ENCODE results near the gene MAP4K4.
"Not testable (repeated sequence)": the region's sequence is repeated elsewhere in the genome, so short reads cannot be mapped to it uniquely, and the experiment has no call there.

MAP4K4 gene

DNA sequence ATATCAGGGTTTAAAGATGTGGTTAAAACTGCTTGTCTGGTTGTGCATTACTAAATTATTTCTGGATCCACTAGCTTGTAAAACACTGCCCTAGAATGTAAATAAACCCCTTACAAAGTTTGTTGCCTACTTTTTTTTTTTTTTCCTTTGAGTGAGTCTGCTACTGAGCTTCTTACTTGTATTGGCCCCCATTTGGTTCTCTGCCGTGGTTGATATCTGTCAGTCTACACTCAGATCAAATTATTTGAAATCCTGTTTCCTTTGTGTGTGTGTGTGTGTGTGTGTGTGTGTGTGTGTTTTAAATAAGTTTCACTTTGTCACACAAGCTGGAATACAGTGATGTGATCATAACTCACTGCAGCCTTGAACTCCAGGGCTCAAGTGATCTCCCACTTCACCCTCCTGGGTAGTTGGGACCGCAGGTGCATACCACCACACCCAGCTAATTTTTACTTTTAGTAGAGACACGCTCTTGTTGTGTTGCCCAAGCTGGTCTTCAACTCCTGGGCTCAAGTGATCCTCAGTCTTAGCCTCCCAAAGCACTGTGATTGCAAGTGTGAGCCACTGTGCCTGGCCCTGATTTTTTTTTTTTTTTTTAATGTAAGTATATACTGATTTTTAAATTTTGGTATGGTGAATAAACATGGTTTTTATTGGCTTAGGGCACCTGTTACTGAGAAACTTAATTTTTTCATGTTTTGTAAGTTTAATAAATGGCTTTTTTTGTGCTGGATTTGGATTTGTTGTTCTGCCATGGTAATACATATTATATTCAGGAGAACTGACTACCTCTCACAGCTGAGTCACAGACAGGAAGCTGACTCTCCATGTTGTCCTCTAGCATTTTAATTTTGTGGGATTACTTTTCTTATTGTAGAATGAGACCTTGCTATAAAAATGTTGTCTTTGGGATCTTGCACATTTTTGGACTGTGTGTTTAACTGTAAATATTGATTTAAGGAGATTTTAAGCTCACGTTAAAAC lies 48.5 kb downstream of the MAP4K4 start:
- DNase-seq: no peak

DNA sequence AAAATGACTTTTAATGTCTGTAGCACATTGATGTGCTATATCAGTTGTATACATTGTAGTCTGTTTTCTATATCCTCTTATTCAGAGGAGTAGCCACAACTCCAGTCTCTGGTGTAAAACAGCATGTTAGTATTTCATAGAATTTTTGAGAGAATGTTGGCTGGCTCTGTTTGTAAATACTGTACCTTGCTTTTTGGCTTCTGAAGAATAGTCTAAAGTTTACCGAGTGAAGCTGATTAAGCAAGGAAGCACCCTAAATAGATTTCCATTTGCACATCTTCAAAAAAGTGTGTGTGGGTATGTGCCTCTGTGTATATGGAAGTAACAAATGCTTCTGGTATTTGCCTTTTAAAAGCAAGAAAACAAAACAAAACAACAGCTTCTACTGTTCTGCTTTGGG lies 50.5 kb downstream of the MAP4K4 start:
- DNase-seq: no peak

DNA sequence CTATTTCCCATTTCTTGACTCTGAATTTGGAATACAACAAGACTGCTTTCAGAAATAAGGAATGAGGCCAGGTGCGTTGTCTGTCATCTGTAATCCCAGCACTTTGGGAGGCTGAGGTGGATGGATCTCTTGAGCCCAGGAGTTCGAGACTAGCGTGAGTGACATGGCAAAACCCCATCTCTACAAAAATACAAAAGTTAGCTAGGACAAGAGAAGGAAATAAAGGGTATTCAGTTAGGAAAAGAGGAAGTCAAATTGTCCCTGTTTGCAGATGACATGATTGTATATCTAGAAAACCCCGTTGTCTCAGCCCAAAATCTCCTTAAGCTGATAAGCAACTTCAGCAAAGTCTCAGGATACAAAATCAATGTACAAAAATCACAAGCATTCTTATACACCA lies 51.0 kb downstream of the MAP4K4 start:
- not testable (repeated sequence) for DNase-seq

DNA sequence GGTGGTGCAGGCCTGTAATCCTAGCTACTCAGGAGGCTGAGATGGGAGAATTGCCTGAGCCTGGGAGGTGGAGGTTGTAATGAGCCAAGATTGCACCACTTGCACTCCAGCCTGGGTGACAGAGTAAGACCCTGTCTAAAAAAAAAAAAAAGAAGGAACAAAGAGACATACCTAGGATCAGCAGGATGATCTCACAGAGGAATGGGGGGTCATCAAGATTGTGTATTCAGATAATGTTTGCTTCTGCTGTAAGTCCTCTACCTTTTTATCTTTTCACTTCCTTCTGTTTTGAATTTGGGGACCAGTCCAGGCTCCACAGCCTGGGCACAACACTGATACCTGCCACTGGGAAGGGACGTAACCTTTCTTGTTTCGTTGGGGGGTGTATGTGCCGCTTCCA lies 53.2 kb downstream of the MAP4K4 start:
- no peak for DNase-seq

DNA sequence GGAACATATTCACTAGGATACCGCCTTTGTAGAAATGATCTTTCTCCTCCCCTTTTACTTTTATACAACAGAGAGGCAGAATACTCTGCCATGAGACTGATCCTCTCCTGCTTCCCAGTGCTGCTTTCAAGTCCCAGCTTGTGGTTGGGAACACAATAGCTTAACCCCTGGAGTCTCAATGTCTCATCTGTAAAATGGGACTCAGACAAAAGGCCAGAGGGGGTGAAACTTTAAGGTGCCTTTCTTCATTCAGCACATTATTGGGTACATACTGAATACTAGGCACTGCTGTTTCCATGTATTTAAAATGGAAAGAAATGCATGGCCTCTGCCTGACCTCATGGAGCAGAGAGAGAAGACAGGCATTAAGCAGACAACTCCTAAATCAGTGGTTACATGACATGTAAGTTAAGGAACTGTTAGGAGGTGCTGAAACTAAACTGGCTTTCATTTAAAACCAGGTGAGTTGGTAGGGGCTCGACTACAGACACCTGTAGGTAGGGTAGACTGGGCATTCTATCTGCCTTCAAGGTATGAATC lies 53.8 kb downstream of the MAP4K4 start:
- DNase-seq: no peak

DNA sequence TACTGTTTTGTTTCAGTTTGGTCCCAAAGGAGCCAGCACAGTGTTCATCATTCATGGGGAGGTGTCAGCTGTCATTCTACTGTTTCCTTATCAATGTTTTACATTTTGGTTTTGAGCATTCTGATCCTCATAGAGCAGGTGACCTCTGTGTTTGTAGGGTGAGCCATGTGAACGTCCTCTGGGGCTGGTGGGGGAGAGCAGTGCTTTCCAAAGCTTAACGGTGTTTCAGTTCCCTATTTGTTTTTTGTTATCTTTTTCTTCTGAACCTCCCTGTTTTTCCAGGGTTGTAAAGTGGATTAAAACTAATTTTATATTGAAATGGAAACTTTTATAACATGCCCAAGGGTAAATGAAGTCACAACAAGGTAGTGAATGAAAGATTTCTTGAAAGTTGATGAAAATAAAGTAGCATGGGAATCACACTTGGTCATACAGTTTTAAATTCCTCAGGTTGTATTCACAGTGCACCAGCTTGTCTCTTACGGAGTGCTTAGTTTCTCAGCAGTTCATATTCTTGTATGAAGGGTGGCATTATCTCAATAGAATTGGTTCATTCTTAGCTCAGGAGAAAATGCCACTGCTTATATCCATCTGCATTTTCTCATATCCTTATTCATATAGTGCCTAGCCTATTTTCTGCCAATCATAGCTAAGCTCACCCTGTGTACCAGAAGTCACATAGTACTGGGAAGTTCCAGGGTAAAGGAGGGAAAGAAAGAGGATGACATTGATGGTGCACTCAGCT lies 54.5 kb downstream of the MAP4K4 start:
- DNase-seq: no peak

DNA sequence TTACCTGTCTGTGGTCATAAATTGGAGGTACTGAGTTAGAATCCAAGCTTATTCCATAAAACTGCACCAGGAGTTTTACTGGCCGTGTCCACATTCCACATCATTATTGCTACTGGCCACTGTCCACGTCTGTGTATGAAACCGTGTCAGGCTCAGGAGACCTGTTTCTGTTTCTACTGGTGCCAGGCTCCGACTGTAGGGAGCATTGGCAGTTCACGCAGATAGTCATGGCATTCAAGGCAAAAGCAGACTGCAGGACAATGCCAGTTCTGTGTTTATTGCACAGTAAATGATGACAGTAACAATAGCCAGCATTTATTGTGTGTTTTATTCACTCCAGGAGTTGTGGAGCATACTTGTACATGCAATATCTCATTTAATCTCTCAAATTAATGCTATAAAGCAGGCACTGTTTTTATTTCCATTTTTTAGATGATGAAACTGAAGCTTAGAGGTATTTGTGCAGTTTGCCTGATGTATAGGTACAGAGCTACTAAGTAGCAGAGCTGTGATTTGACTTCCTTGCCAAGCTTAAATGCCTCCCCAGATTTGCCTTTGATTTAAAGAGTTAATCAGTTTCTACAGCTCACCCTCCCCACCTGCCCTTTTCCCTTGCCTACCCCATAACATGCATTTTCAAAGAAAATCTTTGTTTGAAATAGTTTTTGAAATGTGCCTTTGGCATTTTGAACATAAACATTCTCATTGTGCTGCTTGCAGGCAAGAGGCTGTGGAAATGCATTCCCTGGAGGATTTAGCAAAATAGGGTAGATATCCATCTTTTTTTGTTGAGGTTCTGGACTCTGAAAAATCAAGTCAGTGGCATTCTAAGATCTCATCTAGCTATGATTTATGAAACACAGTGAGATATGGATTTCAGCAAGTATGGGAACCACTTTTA lies 55.5 kb downstream of the MAP4K4 start:
- DNase-seq: no peak

DNA sequence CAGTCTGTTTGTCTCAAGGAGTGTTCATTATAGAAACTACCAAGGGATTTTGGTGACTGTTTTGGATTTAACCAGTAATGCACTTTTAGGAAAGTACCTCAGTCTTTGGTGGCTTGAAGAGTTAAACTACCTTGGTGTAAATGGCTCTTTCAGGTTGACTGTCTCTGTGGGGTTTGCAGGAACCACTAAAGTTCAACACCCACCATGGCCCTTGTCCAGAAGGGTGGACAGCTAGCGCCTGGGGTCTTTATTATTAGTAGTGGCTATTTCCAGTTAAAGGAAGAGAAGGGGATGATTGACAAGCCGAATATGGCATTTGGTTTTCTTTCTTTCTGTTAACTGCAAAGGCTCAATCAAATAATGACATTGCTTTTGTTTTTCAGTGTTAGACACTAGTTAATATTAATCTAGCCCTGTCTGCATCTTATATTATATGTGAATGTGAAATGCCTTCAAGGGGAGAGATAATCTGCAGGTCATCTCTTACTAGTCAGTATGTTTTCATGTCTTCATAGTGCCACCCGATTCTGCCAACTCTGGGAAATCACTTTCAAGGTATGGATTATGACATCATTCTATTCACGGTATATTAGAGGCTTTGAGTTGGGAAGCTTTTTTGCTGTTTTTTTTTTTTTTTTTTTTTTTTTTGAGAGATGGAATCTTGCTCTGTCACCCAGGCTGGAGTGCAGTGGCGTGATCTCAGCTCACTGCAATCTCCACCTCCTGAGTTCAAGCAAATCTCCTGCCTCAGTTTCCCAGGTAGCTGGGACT lies 56.4 kb downstream of the MAP4K4 start:
- no peak for DNase-seq

DNA sequence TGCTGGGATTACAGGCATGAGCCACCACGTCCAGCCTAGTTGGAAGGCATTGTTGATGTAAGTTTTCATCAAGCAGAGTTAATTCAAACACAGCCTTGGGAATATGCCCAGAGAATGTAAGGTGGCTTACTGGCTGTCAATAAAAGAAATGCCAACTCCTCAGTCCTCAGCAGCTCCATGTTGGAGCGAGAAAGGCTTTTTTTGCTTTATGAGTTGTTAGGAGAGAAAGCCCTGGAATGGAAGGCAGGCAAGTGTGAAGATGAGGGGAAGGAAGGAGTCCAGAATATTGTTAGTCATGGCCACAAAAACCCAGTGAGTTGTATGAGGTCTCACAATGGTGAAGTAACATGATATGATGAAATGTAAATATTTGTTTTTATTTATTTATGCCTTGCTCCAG lies 57.1 kb downstream of the MAP4K4 start:
- no peak for DNase-seq

DNA sequence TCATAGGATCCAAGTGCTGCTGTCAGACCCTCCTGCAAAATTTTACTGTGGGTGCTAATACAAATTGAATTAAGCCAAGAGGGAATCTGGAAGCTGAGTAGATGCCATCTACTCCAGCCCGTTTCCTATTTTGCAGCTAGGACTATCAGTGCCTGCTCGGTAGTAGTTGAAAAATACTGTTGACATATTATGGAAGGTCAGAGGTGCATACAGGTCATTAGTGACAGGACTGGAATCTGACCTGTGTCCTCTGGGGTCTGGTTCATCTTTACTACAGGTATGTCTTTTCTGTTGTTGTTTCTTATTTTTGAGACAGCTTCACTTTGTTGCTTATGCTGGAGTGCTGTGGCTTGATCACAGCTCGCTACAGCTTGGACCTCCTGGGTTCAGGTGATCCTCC lies 58.8 kb downstream of the MAP4K4 start:
- no peak for DNase-seq

DNA sequence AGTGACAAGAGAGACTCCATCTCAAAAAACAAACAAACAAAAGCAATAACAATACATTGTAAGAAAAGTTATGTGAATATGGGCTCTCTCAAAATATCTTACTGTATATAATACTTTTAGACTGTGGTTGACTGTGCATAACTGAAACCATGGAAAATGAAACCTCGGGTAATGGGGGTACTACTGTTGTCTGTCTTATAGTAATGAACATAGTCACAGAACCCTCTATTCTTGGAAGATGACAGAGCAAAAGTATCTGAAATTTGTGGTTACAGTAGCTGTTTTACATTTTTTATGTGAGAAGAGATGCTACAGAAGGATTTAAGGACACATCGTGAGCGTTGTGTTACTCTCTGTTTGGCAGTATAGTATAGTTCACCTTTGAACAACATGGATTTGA lies 60.5 kb downstream of the MAP4K4 start:
- DNase-seq: no peak

DNA sequence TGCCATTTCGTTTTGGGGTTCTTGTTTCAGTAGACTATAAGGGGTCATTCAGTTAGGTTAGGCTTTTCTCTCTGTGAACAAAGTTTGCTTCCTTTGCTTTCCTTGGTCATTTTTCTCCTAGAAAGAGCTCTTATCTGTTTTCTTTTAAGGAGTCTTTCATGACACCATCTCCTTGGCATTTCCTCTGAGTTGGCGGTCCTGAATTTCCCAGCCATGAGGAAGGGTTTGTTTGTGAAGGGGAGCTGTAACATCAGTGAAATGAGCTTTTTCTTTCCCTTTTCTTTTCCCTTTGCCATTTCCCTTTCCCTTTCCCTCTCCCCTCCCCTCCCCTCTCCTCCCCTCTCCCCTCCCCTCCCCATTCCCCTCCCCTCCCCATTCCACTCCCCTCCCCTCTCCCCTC lies 61.7 kb downstream of the MAP4K4 start:
- no peak for DNase-seq

DNA sequence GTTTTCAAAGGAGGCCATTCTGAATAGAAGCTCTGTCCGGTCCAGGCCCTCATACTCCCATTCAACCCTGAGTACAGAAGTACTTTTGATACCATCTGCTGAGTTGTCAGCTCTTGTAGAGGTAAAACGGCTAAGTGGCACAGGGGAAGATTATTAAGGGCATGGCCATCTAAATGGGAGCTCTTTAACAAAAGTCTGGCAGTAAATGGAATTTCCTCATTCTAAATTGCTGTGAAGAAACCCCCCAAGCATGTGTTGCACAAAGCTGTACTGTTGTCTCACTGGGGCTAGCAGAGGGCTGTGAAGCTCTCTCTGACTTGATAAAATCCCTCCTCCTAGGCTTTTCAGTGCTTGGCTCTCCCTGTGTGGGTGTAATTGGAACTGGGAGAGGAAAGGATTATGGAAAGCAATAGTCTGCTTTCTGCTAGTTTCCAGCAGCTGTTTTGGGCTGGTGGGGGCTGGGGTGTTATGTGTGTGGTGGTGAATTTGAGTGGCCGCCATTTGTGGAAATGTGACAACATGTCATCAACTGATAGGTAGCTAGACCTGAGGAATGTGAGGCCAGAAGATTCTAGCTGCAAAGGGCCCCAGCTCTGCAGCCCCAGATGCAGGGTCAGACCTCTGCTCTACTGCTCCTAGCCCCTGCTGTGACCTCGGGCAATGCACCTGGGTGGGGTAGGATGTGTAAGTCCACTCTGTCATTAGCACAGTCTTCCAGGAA lies 65.1 kb downstream of the MAP4K4 start:
- DNase-seq: no peak

DNA sequence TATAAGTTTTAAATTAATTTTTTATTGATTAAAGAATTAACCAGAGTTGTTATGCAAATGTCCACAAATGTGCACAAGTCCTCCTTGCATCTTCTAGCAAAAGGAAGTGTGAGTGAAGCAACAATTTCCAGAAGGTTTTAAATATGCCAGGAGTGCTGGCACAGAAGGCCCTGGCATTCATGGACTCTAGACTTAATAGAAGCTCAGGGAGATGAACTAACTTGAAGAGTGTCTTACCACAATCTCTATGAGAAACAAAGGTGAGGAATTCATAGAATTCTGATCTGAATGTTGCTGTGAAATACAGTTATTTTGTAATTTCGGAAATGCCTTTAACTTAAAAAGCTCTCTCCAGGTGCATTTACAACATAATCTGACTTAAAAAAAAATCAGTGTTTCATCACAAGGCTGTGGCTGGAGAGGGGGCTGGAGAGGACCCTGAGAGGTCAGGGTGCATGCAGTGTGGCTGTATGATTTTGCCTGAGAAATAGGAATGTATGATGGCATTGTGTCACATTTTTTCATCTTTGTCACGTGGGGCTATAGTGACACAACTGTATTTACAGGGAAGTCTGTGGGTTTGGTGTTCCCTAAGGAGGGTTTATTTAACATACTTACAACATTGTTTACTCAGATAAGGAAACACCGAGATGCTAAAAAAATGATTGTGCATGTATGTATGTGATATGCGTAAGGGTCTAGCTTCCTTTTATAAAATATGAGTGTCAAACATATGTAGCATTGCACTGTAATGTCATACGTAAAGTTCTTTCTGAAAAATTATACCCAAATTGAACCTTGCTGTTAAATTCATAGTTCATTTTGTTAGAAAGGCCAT lies 66.2 kb downstream of the MAP4K4 start:
- DNase-seq: no peak

DNA sequence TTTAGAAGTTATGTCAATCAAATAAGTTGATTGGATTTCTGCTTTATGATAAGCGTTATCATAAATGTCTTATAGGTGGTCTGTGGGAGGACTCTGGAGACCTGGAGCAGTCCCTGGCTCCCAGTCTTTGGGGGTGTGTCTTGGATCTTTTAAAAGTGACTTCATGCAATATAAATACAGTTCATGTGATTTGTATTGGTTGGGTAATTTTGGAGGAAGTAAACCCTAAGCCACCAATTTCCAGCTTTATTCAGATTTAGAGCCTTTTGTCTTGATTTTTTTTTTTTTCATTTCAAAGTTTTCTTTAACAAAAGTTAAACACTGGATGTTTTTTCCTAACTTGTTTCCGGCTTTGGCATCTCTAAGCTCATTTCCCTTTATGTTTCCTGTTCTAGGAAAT lies 68.8 kb downstream of the MAP4K4 start:
- no peak for DNase-seq

DNA sequence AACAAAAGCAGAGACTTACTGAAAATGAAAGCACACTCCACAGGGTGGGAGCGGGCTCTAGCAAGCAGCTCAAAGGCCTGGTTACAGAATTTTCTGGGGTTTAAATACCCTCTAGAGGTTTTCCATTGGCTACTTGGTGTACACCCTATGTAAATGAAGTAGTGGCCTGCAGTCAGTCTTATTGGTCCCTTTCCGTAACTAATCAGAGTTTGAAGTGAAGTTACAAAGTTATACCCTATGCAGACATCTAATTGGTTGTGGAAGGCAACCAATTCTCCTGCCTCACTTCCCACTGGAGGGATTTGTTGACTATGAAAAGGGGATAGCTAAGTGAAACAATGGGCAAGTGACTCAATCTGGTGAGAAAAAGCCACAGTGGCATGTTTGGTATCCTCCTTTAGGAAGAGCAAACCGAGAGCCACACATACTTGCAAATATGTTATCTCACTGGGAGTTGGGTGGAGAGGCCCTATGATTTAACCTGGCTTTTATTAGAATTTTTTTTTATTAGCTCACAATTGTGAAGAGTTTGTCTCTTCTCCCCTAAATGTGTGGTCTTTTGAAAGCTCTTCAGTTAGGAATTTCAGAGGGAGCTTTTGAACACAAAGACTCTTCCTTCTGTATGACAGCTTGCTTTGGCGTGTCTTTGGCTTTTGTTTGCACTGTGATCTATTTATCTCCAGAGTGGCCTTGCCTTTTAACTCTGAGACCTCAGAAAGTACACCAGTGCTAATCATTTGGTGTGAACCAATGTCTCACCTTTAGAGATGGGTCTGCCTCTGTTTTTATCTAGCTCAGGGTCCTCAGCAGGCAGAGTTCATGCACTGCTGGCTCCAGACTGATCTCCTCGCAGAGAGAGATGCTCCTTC lies 69.6 kb downstream of the MAP4K4 start:
- DNase-seq: no peak

DNA sequence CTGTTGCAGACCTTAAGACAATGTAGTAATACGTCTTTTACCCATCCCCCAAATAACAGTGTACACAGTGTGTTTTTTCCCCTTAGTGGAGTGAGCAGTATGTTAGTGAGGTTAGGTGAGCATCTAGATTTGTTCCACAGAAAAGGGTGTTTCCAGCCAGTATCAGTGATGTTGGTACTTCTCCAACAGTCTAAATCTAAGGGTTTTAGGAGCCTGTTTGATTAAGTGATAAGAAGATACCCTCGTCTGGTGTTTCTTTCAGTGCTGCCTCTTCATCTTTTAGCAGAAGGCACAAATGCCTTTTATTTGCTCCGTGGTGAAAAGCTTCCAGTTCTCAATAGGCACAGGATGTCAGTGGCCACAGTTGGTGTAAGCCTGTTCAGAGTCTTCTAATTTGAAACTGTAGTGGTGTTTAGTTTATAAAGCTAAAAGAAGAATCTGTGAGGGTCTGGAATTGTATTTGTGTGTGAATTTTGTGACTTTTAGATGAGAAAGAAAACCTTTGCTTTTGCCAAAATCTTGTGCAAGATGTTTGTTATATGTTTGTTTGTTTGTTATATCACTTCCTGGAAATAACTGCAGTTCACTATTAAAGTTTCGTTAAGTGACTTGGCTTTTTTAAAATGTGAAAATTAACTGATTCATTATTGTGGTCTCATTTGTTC lies 71.2 kb downstream of the MAP4K4 start:
- DNase-seq: no peak

DNA sequence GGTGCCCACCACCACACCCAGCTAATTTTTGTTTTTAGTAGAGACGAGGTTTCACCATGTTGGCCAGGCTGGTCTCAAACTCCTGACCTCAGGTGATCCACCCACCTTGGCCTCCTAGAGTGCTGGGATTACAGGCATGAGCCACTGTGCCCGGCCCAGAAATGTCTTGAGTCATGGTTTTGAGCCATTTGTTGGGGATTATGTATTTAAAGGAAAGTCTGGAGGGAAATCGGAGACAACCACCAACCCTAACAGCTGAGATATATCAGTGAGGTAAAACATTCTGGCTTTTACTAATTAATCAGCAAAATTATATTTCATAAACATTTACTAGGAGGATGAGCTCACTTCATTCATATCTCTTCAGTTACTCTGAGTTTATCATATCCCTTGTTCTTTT lies 72.2 kb downstream of the MAP4K4 start:
- not testable (repeated sequence) for DNase-seq

DNA sequence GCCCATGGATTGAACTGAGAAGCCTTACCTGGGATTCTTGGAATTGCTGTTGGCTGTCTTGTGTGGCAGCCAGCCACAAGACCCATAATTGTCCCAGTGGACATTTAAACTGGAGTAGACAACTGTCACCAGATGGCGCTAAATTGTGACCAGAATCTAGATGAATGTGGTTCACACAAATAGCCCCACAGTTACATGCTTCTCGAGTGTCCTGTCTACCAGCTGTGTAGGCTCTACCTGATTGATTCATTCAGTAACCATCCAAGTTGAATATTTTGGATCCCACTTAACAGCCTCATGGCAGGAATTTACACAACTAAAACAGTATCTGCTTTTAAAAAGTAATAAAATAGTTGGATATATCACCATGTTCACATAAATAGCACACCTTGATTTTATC lies 73.2 kb downstream of the MAP4K4 start:
- DNase-seq: no peak
